GM23338 (cell line): ENCODE results near the gene CFI.

Source experiments
- CTCF ChIP-seq, 2 experiments: fragments of 200-600 bp in 1 of 2; sonication (generic) in 1 of 2; conservative IDR thresholded peaks; 2 replicates each; pipeline versions ENCODE4 v1.5.1 to v1.6.1; 2016 to 2017; ENCODE audit warnings: antibody characterized with exemption in 2 of 2, low read depth in 2 of 2, mild to moderate bottlenecking in 2 of 2, moderate library complexity in 1 of 2
- EZH2 ChIP-seq: fragments of 200-600 bp; sonication (generic); IDR thresholded peaks from one replicate; pipeline ENCODE4 v1.8.0; 2017; ENCODE audit warnings: antibody characterized with exemption, mild to moderate bottlenecking, low read depth; ENCODE audit not compliant: unreplicated experiment
- EZH2phosphoT487 ChIP-seq: fragments of 200-600 bp; sonication (generic); IDR thresholded peaks from one replicate; pipeline ENCODE4 v1.8.1; 2018; ENCODE audit warnings: antibody characterized with exemption; ENCODE audit not compliant: unreplicated experiment
- JUNB ChIP-seq: IDR thresholded peaks from one replicate; pipeline ENCODE4 v1.6.1; 2016; ENCODE audit warnings: antibody characterized with exemption; ENCODE audit not compliant: unreplicated experiment
- POLR2AphosphoS5 ChIP-seq: IDR thresholded peaks from 2 replicates; pipeline ENCODE4 v1.6.1; 2016; ENCODE audit warnings: antibody characterized with exemption, low read depth
- REST ChIP-seq: IDR thresholded peaks from one replicate; pipeline ENCODE4 v1.6.1; 2018; ENCODE audit warnings: antibody characterized with exemption; ENCODE audit not compliant: unreplicated experiment
- STAT1 ChIP-seq: IDR thresholded peaks from one replicate; pipeline ENCODE4 v1.6.1; 2016; ENCODE audit warnings: antibody characterized with exemption; ENCODE audit not compliant: unreplicated experiment

GRCh38 chr4:109708435-109708834, 93.4 kb downstream of the CFI start:
- TF ChIP-seq JUNB: no peak
- TF ChIP-seq EZH2: no peak
- TF ChIP-seq REST: no peak
- no peak for TF ChIP-seq CTCF (conservative IDR thresholded peaks at IDR 0.05; ENCODE audit: low read depth in 2 of 2)
- no peak for TF ChIP-seq STAT1
- TF ChIP-seq EZH2phosphoT487: no peak
- TF ChIP-seq POLR2AphosphoS5: no peak
